Osteocyte (in vitro differentiated cells): ENCODE measurements around the gene CARD11. TPM values are rescaled to one million over a fixed set of nuclear protein-coding genes. Genes with fewer than 3 reads are reported as not detected.

Experiments
- DNase-seq: peaks from one replicate; pipeline ENCODE4 v3.0.0; 2021; ENCODE audit warnings: mixed read lengths; ENCODE audit not compliant: unreplicated experiment; ENCODE audit errors: extremely low spot score
- H3K27ac Mint-ChIP-seq: one replicate; pipeline ENCODE4 v1.8.0; 2021; ENCODE audit warnings: mild to moderate bottlenecking, mixed read lengths; ENCODE audit not compliant: unreplicated experiment
- H3K27me3 Mint-ChIP-seq: one replicate; pipeline ENCODE4 v1.8.0; 2021; ENCODE audit warnings: mixed read lengths; ENCODE audit not compliant: unreplicated experiment
- H3K36me3 Mint-ChIP-seq: one replicate; pipeline ENCODE4 v1.8.0; 2021; ENCODE audit warnings: mixed read lengths; ENCODE audit not compliant: unreplicated experiment
- H3K4me1 Mint-ChIP-seq: one replicate; pipeline ENCODE4 v1.8.0; 2021; ENCODE audit warnings: mixed read lengths; ENCODE audit not compliant: unreplicated experiment
- H3K4me3 Mint-ChIP-seq: one replicate; pipeline ENCODE4 v1.8.0; 2021; ENCODE audit warnings: mild to moderate bottlenecking, moderate library complexity, mixed read lengths; ENCODE audit not compliant: unreplicated experiment
- H3K9me3 Mint-ChIP-seq: one replicate; pipeline ENCODE4 v1.8.0; 2021; ENCODE audit warnings: mixed read lengths; ENCODE audit not compliant: unreplicated experiment
- CTCF ChIP-seq: fragments of 200-600 bp; sonication (generic); IDR thresholded peaks from 2 replicates; pipeline ENCODE4 v1.5.0; 2021; ENCODE audit warnings: antibody characterized with exemption, mild to moderate bottlenecking, moderate library complexity
- total RNA-seq: library from RNA; stranded (reverse); gene quantifications from 2 replicates; pipeline ENCODE4 v1.2.1, GENCODE V29; 2021

The CARD11 gene
- total RNA-seq, 1 donor from 2014 or later, result 0.24 TPM

DNA sequence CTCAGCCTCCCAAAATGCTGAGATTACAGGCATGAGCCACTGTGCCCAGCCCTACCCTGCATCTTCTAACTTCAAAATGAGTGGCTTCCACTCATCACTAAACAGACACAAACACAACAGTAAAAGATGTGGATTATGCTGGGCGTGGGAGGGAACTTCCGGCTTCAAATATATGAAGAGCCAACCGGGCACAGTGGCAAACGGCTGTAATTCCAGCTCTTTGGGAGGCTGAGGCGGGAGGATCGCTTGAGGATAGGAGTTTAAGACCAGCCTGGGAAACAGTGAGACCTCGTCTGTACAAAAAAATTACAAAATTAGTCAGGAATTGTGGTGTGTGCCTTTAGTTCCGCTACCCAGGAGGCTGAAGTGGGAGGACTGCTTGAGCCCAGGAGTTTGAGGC is 107.4 kb downstream of the CARD11 start:
- DNase-seq, result no peak
- no peak overlapping the region for H3K27ac Mint-ChIP-seq
- no peak overlapping the region for H3K4me3 Mint-ChIP-seq
- TF ChIP-seq CTCF, result no peak
- peaks cover 25% of the 10 kb centered on the region for H3K27me3 Mint-ChIP-seq
- no peaks in the 10 kb centered on the region for H3K9me3 Mint-ChIP-seq
- H3K36me3 Mint-ChIP-seq, result no peaks in the 10 kb centered on the region
- H3K4me1 Mint-ChIP-seq, result peaks cover 6% of the 10 kb centered on the region

DNA sequence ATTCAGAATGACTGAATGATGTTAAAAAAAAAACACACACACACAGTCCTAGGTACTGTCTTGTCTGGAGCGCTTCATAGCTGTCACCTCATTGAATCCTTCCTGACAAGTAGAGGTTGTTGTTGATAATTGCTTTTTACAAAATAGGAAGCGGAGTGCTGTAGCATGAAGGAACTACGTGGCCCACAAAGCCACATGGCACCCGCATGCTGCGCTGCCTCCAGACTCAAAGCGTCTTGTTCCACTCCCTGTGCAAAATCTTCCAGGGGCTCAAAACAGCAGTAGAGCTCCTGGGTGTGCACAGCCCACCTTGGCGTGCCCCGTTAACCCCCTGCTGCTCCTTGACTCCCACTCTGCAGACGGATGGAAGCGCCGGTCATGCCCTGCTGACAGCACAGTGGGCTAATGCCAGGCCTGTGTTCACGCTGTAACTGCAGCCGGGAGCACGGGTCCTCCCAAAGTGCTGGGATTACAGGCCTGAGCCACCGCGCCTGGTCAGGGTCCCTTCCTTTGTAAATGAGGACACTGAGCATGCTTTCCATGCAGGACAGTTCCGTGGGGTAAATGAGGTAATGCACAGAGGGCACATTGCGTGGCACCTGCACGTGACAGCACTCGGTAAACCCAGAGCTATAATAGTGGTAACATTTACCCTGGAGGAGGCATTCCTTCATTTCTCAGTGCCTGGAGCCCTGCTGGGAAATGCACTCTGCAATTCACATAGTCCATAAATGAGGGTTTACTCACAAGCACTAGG is 108.5 kb downstream of the CARD11 start:
- H3K9me3 Mint-ChIP-seq, result no peaks in the 10 kb centered on the region
- H3K4me3 Mint-ChIP-seq, result no peak overlapping the region
- no peak for TF ChIP-seq CTCF
- DNase-seq, result no peak
- H3K27me3 Mint-ChIP-seq, result peaks cover 14% of the 10 kb centered on the region
- peaks cover 6% of the 10 kb centered on the region for H3K4me1 Mint-ChIP-seq
- H3K27ac Mint-ChIP-seq, result no peak overlapping the region
- no peaks in the 10 kb centered on the region for H3K36me3 Mint-ChIP-seq

DNA sequence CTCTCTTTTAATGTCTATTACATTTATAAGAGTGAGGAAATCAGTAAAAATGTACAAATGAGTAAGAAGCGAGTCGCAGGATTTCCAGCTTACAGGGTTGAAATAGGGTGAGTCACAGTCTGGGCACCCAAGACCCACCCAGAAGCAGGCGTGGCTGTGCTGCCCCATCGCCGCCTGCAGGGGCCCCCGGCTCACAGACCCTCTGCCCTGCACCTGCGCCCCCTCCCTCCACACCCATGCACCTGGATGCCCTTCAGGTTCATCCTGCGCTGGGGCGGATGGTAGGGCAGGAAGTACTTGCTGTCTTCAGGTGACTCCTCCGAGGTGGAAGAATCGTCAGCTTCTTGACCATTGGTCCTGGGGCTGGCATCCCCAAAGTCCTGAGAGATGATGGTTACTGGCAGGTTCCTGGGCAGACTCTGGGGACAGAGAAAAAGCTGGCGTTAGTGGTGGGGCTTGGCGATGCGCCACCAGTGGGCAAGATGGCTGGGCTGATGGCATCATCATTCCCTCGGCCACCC is 109.4 kb downstream of the CARD11 start:
- Mint-ChIP-seq H3K4me3 (no peak overlapping the region), H3K9me3 (no peaks in the 10 kb centered on the region), H3K36me3 (no peaks in the 10 kb centered on the region), H3K4me1 (peaks cover 6% of the 10 kb centered on the region), H3K27ac (peak overlapping the region; percentile 77), H3K27me3 (peaks cover 5% of the 10 kb centered on the region)
- no peak for DNase-seq
- TF ChIP-seq CTCF, result no peak

DNA sequence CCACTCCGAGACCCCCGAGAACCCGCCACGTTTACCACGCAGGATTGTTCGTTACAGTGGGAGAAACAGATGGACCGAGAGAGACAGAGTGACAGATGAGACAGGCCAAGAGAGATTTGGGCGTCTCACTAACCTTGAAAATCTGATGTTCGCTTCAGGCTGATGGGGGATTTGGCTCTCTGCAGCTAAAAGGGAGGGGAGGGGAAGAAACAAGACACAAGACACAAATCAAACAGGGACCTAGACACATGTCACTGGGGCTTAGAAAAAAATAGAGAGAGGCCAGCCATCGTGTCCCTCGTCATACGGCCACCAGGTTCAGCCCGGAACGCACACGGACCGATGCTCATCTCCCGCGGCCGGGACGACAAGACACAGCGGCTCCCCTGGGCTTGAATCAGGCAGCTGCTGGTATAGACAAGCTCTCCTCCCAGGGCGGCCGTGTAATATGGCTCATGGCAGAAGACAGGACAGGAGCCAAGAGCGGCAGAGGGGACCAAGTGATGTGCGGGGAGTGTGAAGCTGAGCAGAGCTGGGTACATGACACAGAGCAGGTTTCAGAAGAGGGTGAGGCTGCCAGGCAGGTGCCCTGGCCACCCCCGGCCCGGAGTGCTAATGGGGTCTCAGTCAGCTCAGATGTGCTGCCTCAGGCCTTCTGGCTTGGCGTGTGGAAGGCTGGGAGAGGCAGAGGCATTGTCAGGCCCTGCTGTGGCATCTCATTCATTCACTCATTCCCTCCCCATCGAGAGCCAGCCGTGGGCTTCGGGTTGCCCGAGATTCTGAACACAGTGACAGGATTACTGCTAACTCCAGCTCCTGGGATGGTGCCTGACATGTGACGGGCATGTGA is 111.0 kb downstream of the CARD11 start:
- Mint-ChIP-seq H3K4me3 (no peak overlapping the region), H3K27ac (no peak overlapping the region), H3K4me1 (peaks cover 6% of the 10 kb centered on the region), H3K36me3 (no peaks in the 10 kb centered on the region), H3K27me3 (no peaks in the 10 kb centered on the region), H3K9me3 (no peaks in the 10 kb centered on the region)
- TF ChIP-seq CTCF, result no peak
- DNase-seq, result peak; percentile 80

- Mint-ChIP-seq H3K36me3 (no peaks in the 10 kb centered on the region), H3K27me3 (no peaks in the 10 kb centered on the region), H3K9me3 (no peaks in the 10 kb centered on the region), H3K27ac (no peak overlapping the region), H3K4me1 (peaks cover 6% of the 10 kb centered on the region), H3K4me3 (no peak overlapping the region)
- DNase-seq, result peak; percentile 76
- TF ChIP-seq CTCF, result no peak
Measured at GRCh38 chr7:2931034-2931415, 112.6 kb downstream of the CARD11 start.
